Measurements from ENCODE around the gene ZRSR2. TPM values are rescaled to one million over a fixed set of nuclear protein-coding genes. Genes with fewer than 3 reads are reported as not detected.

The ZRSR2 gene
- total RNA-seq (2022; extraction: Qiagen RNA extraction; ENCODE audit: low read depth): 9.6 to 11.7 TPM (median 10.6 TPM) in 5 replicates

GRCh38 chrX:15789979-15790768 lies at the start of gene ZRSR2:
ZRSR2 (plus strand) TSS chrX:15790484; CDS start chrX:15790496, 12 bp downstream.

GRCh38 chrX:15854712-15855567 lies 64.7 kb downstream of the ZRSR2 start, which contains the start of gene AP1S2:
AP1S2 (minus strand) TSS chrX:15854813; CDS start chrX:15852524, 2,289 bp downstream.

Other genes with a start within 250 kb of the ZRSR2 start
- 0.06 TPM in 1 of 5 replicates, not detected in the others for gene ACE2, start 189.5 kb upstream of the ZRSR2 start, total RNA-seq (2022; extraction: Qiagen RNA extraction; ENCODE audit: low read depth)
- gene CLTRN, start 125.7 kb upstream of the ZRSR2 start, total RNA-seq (2022; extraction: Qiagen RNA extraction; ENCODE audit: low read depth): 0.90 to 1.4 TPM (median 1.1 TPM) in 5 replicates
- gene CA5B, start 52.2 kb upstream of the ZRSR2 start, total RNA-seq (2022; extraction: Qiagen RNA extraction; ENCODE audit: low read depth): 2.3 to 5.2 TPM (median 3.6 TPM) in 5 replicates
- 14.5 to 24.7 TPM (median 20.6 TPM) in 5 replicates for gene AP1S2, start 64.3 kb downstream of the ZRSR2 start, total RNA-seq (2022; extraction: Qiagen RNA extraction; ENCODE audit: low read depth)